AG09319 (cell line): ENCODE data around the gene EMID1.

Experiments used
- DNase-seq: peaks from one replicate; pipeline ENCODE4 v3.0.0-alpha.2; 2010; ENCODE audit warnings: low read depth; ENCODE audit errors: extremely low read depth
- CTCF ChIP-seq: IDR thresholded peaks from 2 replicates; pipeline ENCODE4 v1.5.1; 2011; ENCODE audit warnings: low read depth, mild to moderate bottlenecking, inconsistent platforms, low read length, moderate library complexity

Gene EMID1

GRCh38 chr22:29165321-29166060 is 40.2 kb upstream of the EMID1 start:
- TF ChIP-seq CTCF, result no peak
- DNase-seq, result no peak

GRCh38 chr22:29166180-29166579 is 39.5 kb upstream of the EMID1 start:
- no peak for DNase-seq
- no peak for TF ChIP-seq CTCF

- DNase-seq, result no peak
- TF ChIP-seq CTCF, result no peak
Observed at GRCh38 chr22:29167032-29167911, 38.4 kb upstream of the EMID1 start.

- DNase-seq, result no peak
- TF ChIP-seq CTCF, result no peak
Observed at GRCh38 chr22:29171721-29172120, 34.0 kb upstream of the EMID1 start.

- DNase-seq, result no peak
- no peak for TF ChIP-seq CTCF
Observed at GRCh38 chr22:29172216-29172615, 33.5 kb upstream of the EMID1 start.

- TF ChIP-seq CTCF, result no peak
- no peak for DNase-seq
Observed at GRCh38 chr22:29175312-29175835, 30.3 kb upstream of the EMID1 start.
